HG02798 (cell line): ENCODE measurements around the gene ADAM23.

Experiments
- ATAC-seq: cut with Tn5 transposase; IDR thresholded peaks from one replicate; pipeline ENCODE4 v1.9.1; 2021; ENCODE audit warnings: mild to moderate bottlenecking; ENCODE audit not compliant: unreplicated experiment, poor library complexity

ADAM23 gene

GRCh38 chr2:206627632-206628031 is 184.3 kb downstream of the ADAM23 start:
- ATAC-seq, result no peak

- no peak for ATAC-seq
Measured at GRCh38 chr2:206631340-206631739, 188.0 kb downstream of the ADAM23 start.

GRCh38 chr2:206635015-206635414 is 191.7 kb downstream of the ADAM23 start:
- no peak for ATAC-seq

GRCh38 chr2:206639636-206640035 is 196.3 kb downstream of the ADAM23 start:
- no peak for ATAC-seq

GRCh38 chr2:206641226-206641625 is 197.9 kb downstream of the ADAM23 start:
- no peak for ATAC-seq

- ATAC-seq, result peak; percentile 35
Measured at GRCh38 chr2:206642075-206643025, 199.0 kb downstream of the ADAM23 start, which contains the start of gene FAM237A. TSS of gene FAM237A (plus strand) at chr2:206642487. CDS start at chr2:206644237, 1,750 bp downstream.

GRCh38 chr2:206647985-206648384 is 204.7 kb downstream of the ADAM23 start:
- ATAC-seq, result no peak

GRCh38 chr2:206657087-206657486 is 213.8 kb downstream of the ADAM23 start:
- no peak for ATAC-seq

GRCh38 chr2:206665251-206665650 is 221.9 kb downstream of the ADAM23 start:
- ATAC-seq, result no peak
